ENCODE measurements around the gene KRT86.
"Not testable (repeated sequence)": the region's sequence is repeated elsewhere in the genome, so short reads cannot be mapped to it uniquely, and the experiment has no call there.

Gene KRT86

GRCh38 chr12:52295663-52296062 lies 21.2 kb downstream of the KRT86 start:
- no peak for DNase-seq

DNA sequence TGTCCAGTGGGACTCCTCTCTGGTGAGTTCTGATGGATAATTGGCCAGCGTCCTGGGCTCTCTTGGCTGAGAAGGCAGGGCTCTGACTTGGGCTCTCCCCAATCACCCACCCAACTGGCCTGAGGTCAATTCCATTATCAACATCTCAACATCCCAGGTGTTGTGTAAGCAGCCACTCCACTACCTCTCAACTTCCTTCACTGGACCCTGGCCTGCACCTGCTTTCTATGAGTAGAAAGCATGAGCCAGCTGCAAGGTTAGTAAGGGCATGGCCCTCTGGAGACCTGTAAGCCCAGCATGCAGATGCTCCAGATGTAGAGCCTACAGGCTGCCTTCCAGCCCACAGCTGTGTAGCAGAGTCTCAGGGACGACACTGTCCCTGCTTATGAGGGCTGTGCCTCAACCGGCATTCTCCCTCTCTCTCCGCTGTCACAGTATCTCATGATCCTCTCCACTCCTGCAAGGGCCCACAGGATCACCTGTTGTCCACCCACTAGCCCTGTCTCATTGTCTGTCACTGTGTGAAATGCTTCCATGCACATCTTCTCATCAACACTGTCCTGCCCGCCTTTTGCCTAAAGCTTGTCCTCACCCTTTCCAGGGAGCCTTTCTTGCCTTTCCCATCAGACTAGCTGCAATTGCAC lies 22.2 kb downstream of the KRT86 start:
- no peak for DNase-seq

GRCh38 chr12:52298677-52299190 lies 24.3 kb downstream of the KRT86 start:
- DNase-seq: no peak

DNA sequence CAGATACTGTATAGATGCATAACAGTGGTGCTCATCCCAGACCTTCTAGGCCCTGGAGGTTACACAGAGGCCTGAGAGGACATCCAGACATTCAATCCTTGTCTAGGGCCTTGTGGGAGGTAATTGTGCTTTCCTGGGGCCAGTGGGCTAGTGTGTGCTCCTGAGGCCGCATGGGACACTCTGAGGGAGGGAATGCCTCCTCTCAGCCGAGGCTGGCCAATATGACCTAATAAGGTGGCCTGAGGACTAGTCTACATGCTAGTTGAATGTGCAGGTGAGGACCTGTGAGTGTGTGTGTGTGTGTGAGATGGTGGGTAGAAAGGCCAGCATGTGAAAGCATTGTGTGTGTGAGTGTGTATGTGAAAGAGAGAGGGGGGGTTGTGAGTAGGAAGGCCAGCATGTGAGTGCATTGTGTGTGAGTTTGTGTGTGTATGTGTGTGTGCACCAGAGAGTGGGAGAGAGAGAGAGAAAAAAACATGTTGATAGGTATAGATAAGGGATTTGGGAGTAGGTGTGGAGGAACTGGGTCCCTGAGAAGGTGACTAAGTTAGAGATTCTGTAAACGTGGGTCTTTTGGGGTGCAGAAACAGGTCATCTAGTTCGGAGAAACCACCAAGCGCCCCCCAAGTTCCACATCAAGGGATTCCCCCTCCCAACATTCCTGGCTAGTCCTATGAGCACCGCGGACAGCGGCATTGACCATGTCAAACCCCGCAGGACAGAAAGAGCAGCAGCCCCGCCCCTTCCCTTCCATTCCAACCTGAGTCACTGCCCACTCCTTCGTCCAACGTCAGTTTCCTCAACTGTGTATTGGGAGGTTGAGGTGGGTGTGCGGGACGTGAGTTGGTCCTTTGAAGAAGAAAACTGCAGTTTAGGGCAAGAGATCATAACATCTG lies 26.6 kb downstream of the KRT86 start:
- no peak for DNase-seq

DNA sequence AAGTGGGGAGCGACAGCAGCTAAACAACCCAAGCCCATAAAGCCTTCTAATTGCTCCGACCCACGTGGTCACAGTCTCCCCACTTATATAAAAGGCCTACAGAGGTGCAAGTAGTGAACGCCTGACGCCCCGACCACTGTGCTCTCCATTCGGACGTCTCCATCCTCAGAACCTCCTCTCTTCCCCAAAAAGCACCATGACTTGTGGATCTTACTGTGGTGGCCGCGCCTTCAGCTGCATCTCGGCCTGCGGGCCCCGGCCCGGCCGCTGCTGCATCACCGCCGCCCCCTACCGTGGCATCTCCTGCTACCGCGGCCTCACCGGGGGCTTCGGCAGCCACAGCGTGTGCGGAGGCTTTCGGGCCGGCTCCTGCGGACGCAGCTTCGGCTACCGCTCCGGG lies 27.3 kb downstream of the KRT86 start:
- DNase-seq: not testable (repeated sequence)

DNA sequence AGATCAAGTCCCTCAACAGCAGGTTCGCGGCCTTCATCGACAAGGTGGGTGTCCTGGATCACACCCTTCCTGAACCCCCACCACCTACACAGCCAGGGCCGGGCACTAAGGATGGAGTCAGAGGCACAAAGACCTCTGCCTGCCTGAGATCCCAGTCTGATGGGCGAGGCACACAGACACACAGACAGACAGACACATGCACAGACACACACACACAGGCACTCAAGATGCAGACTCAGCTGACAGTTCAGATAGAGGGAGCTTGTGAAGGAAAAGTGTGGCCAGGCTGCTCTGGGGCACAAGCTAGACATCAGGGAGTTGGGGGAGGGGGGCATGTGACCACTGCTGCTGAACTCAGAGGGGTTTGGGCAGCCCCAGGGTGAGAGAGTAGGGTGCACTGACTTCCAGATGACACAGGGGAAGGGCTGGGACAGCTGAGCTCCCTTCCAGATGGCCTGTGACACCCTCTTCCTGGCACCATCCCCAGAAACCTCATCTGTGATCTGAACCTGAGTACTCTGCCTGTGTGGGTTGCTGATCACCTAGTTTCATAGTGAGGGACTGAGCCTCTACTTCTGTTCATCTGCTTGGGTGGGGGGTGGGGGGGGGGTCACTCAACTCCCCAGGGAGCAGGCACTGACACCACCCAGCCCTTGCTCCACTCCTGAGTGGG lies 27.9 kb downstream of the KRT86 start:
- DNase-seq: not testable (repeated sequence)

GRCh38 chr12:52304941-52305411 lies 30.5 kb downstream of the KRT86 start:
- DNase-seq: not testable (repeated sequence)

GRCh38 chr12:52305921-52306705 lies 31.7 kb downstream of the KRT86 start:
- no peak for DNase-seq

- DNase-seq: no peak
Measured at GRCh38 chr12:52306731-52307130, 32.3 kb downstream of the KRT86 start.

- DNase-seq: no peak
Measured at GRCh38 chr12:52307836-52308805, 33.7 kb downstream of the KRT86 start.

DNA sequence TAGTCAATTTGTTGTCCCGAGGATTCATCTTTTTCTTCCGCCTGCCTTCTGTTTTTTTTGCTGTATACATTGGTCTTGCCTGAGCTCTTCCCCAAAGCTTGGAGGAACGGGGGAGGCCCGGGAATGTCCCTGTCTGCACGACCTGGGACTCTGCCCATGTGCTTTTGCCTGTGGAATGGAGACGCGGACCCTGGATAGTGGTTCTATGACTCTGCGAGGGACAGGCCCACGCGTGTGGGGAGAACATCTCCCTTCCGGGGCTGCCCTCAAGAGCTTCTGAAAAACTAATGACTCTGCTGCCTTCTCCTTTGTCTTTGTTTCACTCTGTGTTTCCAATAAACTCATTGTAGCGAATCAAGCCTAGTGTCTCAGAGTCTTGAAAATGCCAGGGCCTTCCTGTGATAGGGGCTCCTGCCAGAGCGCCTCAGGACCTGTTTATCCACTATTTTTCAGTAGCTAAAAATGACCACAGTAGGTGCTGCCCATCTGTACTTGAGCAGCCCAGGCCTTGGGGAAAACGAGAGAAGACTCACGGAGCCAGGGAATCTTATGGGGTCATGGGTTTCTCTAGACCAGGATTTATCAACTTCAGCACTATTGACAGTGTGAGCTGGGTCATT lies 34.5 kb downstream of the KRT86 start:
- no peak for DNase-seq

DNA sequence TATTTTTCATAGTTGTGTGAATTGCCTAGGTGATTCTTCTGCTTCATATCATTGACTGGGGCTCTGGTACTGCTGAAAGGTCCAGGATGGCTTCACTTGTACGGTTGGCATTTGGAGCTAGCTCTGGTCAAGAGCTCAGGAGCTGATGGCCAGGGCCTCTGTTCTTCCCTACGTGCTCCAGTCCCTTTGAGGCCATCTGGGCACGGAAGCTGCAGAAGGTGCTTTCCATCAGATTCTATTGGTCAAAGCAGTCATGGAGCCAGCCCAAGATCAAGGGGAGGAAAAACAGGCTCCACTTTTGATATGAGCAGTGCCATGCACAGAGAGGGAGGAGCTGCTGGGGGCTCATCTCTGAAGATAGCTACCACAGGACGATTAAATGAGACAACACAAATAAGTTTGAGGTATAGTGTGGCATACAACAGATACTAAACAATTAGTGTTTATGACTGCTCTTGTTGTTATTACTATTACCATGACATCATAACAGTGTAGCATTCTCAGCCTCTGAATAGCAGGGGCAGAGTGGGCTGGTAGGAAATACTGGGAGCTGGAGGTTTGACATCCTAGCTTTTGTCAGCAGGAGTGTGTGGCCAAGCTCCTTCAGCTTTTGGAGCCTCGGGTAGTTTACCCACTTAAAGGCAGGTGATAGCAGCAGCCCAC lies 36.3 kb downstream of the KRT86 start:
- DNase-seq: no peak

DNA sequence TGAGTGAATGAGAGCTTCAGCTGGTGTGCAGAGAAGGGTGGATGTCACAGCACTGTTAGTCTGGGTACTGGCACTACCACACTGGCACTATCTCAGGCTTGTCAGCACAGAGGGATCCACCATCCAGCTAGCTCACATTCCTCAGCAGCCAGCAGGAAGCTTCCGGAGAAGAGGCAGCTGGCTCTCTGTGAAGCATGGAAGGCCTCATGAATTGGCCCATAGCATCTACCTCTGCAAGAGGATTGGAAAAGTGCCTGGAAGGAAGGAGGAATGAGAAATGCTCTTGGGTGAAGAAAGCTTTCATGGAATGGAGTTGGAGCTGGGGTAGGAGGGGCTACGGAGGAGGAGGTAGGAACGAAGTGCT lies 36.8 kb downstream of the KRT86 start:
- DNase-seq: no peak

- no peak for DNase-seq
Measured at GRCh38 chr12:52312086-52312485, 37.6 kb downstream of the KRT86 start.

GRCh38 chr12:52313461-52313860 lies 39.0 kb downstream of the KRT86 start:
- no peak for DNase-seq

GRCh38 chr12:52313926-52314325 lies 39.5 kb downstream of the KRT86 start:
- no peak for DNase-seq

DNA sequence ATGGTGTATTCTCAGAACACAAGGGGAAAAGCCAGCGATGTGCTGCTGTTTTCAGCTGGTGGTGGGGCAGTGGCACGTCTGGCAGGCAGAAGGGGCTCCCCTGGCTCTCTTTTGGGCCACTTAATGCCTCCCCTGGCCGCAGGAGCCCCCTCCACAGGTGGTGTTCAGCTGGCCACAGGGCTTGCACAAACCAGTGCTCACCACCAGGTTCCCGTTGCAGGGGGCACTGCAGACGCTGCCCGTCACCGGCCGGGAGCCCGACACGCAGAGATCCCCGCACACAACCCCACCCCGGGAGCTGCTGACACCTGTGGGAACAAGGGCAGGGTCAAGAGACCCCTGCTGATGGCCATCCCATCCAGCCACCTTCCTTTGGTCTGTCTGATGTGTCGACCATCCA lies 40.1 kb downstream of the KRT86 start:
- DNase-seq: no peak

DNA sequence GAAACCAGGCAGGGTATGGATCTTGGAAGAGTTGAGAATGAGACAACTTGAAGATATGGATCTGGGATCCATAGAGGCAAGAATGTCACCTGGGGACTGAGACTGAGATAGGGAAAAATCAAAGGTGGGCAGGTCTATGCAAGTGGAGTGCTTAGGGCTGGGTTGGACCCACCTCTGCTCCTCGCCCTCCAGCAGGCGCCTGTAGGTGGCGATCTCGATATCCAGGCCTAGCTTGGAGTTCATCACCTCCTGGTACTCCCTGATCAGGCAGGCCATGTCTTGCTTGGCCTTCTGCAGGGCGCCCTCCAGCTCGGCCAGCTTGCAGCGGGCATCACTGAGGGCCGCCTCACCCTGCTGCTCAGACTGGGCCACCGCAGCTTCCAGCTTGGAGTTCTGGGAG lies 41.3 kb downstream of the KRT86 start:
- not testable (repeated sequence) for DNase-seq

GRCh38 chr12:52316290-52316689 lies 41.8 kb downstream of the KRT86 start:
- DNase-seq: no peak

DNA sequence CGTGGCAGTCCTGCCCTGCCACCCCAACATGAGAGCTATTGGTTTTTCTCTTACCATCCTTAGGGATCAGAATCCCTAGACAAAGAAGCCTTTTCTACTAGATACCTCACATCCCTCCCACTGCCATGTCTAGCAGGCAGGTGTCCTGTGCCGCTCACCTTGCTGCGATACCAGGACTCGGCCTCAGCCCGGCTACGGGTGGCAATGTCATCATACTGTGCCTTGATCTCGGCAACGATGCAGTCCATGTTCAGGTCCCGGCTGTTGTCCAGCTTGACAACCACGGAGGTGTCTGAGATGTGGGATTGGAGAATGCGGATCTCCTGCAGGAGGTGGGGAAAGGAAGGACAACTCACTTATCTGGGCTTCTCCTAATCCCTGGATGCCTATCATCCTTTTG lies 42.3 kb downstream of the KRT86 start:
- DNase-seq: no peak

Data from NCI-H1048 (cell line).